HCT116 (cell line): ENCODE data around the gene RCAN2. TPM values are rescaled to one million over a fixed set of nuclear protein-coding genes. Genes with fewer than 3 reads are reported as not detected.

ENCODE experiments used
- ATAC-seq: fragments of 200-7000 bp; cut with Tn5 transposase; 2 replicates; pipeline ENCODE4 v1.9.1; 2020; ENCODE audit warnings: mild to moderate bottlenecking, moderate library complexity
- BruUV-seq: library from RNA; stranded (reverse); fragments of 400-500 nt; replicated peaks from 2 replicates; lab custom pipeline; 2021; lab: Mats Ljungman, UMichigan
- CTCF ChIA-PET: fragments of 300-600 bp; sonication (Branson Sonifier 250); formaldehyde crosslinking; loops from one replicate; lab custom pipeline; 2021; ENCODE audit warnings: antibody characterized with exemption; lab: Charles Lee
- POLR2A ChIA-PET: fragments of 300-600, 350-600 bp; sonication (Branson Sonifier 250); formaldehyde crosslinking; loops from one replicate; lab custom pipeline; 2021; ENCODE audit warnings: antibody characterized with exemption; lab: Charles Lee
- RAD21 ChIA-PET, 2 experiments: fragments of 300-600 bp; sonication (Branson Sonifier 250); formaldehyde crosslinking; loops; one replicate each; lab custom pipeline; 2023; ENCODE audit warnings: low total read pairs in 2 of 2; ENCODE audit not compliant: uncharacterized antibody in 2 of 2, unreplicated experiment in 2 of 2, low non-redundant PET in 1 of 2; lab: Charles Lee
- DNase-seq: peaks from one replicate; pipeline ENCODE4 v3.0.0-alpha.2; 2010; ENCODE audit warnings: low read depth, low spot score
- H2AFZ ChIP-seq: fragments of 200-600 bp; shearing (Covaris generic), sonication (generic); 2 replicates; pipeline ENCODE4 v1.6.1; 2017; ENCODE audit warnings: low read depth, mixed run types, mixed read lengths, antibody characterized with exemption, low read length; ENCODE audit not compliant: poor library complexity, severe bottlenecking
- H3K27ac ChIP-seq: 2 replicates; pipeline ENCODE4 v1.5.1; 2012; ENCODE audit warnings: low read depth, low read length
- H3K27me3 ChIP-seq: fragments of 200-600 bp; sonication (generic); 2 replicates; pipeline ENCODE4 v1.6.1; 2016; ENCODE audit warnings: mixed run types, low read length, mixed read lengths; ENCODE audit not compliant: insufficient read depth
- H3K36me3 ChIP-seq, 2 experiments: fragments of 200-500 bp in 1 of 2; fragments of 200-600 bp in 1 of 2; sonication (Bioruptor generic) in 1 of 2; sonication (generic) in 1 of 2; 2 replicates each; pipeline versions ENCODE4 v1.5.1 to v1.6.1; 2014 to 2016; ENCODE audit warnings: low read length in 2 of 2, inconsistent platforms in 1 of 2, mixed read lengths in 1 of 2, mixed run types in 1 of 2; ENCODE audit not compliant: insufficient read depth in 2 of 2, control insufficient read depth in 1 of 2
- H3K4me1 ChIP-seq, 2 experiments: fragments of 200-600 bp in 1 of 2; sonication (generic) in 1 of 2; 2 replicates each; pipeline versions ENCODE4 v1.5.1 to v1.6.1; 2012 to 2017; ENCODE audit warnings: low read length in 2 of 2, inconsistent platforms in 1 of 2, mild to moderate bottlenecking in 1 of 2, mixed read lengths in 1 of 2, mixed run types in 1 of 2, moderate library complexity in 1 of 2; ENCODE audit not compliant: insufficient read depth in 2 of 2, control insufficient read depth in 1 of 2
- H3K4me2 ChIP-seq: fragments of 200-600 bp; sonication (generic); 2 replicates; pipeline ENCODE4 v1.6.1; 2017; ENCODE audit warnings: mixed run types, low read length, mixed read lengths
- H3K4me3 ChIP-seq, 2 experiments: fragments of 200-600 bp in 1 of 2; sonication (generic) in 1 of 2; replicated peaks in 1 of 2; 2 replicates each; pipeline ENCODE4 v1.5.1; 2011 to 2016; ENCODE audit warnings: low read length in 2 of 2, control low read depth in 1 of 2, low read depth in 1 of 2, mild to moderate bottlenecking in 1 of 2, mixed read lengths in 1 of 2, mixed run types in 1 of 2
- H3K79me2 ChIP-seq: fragments of 200-600 bp; sonication (generic); 2 replicates; pipeline ENCODE4 v1.6.1; 2017; ENCODE audit warnings: mild to moderate bottlenecking, mixed run types, low read length, moderate library complexity, mixed read lengths; ENCODE audit not compliant: insufficient read depth
- H3K9ac ChIP-seq: fragments of 200-600 bp; sonication (generic); 2 replicates; pipeline ENCODE4 v1.6.1; 2016; ENCODE audit warnings: low read length, mixed read lengths
- H3K9me2 ChIP-seq: fragments of 200-600 bp; sonication (generic), shearing (Covaris generic); 2 replicates; pipeline ENCODE4 v1.6.1; 2017; ENCODE audit warnings: mixed run types, mild to moderate bottlenecking, moderate library complexity; ENCODE audit not compliant: insufficient read depth
- H3K9me3 ChIP-seq, 2 experiments: fragments of 200-500 bp in 1 of 2; fragments of 200-600 bp in 1 of 2; sonication (Bioruptor generic) in 1 of 2; sonication (generic) in 1 of 2; 2 replicates each; pipeline ENCODE4 v1.6.1; 2014 to 2017; ENCODE audit warnings: low read length in 2 of 2, mixed read lengths in 2 of 2, inconsistent platforms in 1 of 2, low read depth in 1 of 2, mild to moderate bottlenecking in 1 of 2, mixed run types in 1 of 2, moderate library complexity in 1 of 2; ENCODE audit not compliant: control insufficient read depth in 1 of 2, insufficient read depth in 1 of 2
- H4K20me1 ChIP-seq: fragments of 200-600 bp; sonication (generic), shearing (Covaris generic); 2 replicates; pipeline ENCODE4 v1.6.1; 2017; ENCODE audit warnings: mixed run types, mild to moderate bottlenecking, moderate library complexity; ENCODE audit not compliant: insufficient read depth
- CBX3 ChIP-seq: IDR thresholded peaks from 2 replicates; pipeline ENCODE4 v1.6.1; 2012; ENCODE audit warnings: low read depth
- CEBPB ChIP-seq: IDR thresholded peaks from 2 replicates; pipeline ENCODE4 v1.6.1; 2012; ENCODE audit warnings: low read depth
- CTCF ChIP-seq, 3 experiments: fragments of 200-600 bp in 1 of 3; sonication (generic) in 1 of 3; IDR thresholded peaks in 2 of 3; conservative IDR thresholded peaks in 1 of 3; 2 replicates each; pipeline ENCODE4 v1.5.1; 2012 to 2017; ENCODE audit warnings: low read depth in 2 of 3, low read length in 2 of 3, antibody characterized with exemption in 1 of 3, borderline replicate concordance in 1 of 3, control low read depth in 1 of 3, mild to moderate bottlenecking in 1 of 3, mixed read lengths in 1 of 3, mixed run types in 1 of 3, moderate library complexity in 1 of 3; ENCODE audit not compliant: insufficient read depth in 1 of 3
- JUND ChIP-seq: IDR thresholded peaks from 2 replicates; pipeline ENCODE4 v1.6.1; 2012
- MAX ChIP-seq: IDR thresholded peaks from 2 replicates; pipeline ENCODE4 v1.6.1; 2012
- RAD21 ChIP-seq: IDR thresholded peaks from 2 replicates; pipeline ENCODE4 v1.6.1; 2012; ENCODE audit warnings: low read depth, mild to moderate bottlenecking
- SIN3A ChIP-seq: IDR thresholded peaks from 2 replicates; pipeline ENCODE4 v1.6.1; 2012; ENCODE audit warnings: low read depth
- TCF7L2 ChIP-seq: IDR thresholded peaks from 2 replicates; pipeline ENCODE4 v1.7.0; 2011; ENCODE audit warnings: borderline replicate concordance, inconsistent platforms; ENCODE audit not compliant: insufficient read depth, insufficient read length; ENCODE audit errors: extremely low read depth
- ZFX ChIP-seq: fragments of 450-650 bp; IDR thresholded peaks from 2 replicates; pipeline ENCODE4 v1.6.1; 2017
- intact Hi-C: fragments of 100-400 bp; cut with micrococcal nuclease; formaldehyde crosslinking; loops from 2 replicates; pipeline ENCODE4 v1.10.0; 2022
- total RNA-seq: library from RNA; stranded (reverse); gene quantifications from one replicate; pipeline ENCODE4 v1.2.1, GENCODE V29; 2021; ENCODE audit not compliant: unreplicated experiment

Gene RCAN2
- total RNA-seq, 1 experiment from 2014 or later, result 0.57 TPM

DNA sequence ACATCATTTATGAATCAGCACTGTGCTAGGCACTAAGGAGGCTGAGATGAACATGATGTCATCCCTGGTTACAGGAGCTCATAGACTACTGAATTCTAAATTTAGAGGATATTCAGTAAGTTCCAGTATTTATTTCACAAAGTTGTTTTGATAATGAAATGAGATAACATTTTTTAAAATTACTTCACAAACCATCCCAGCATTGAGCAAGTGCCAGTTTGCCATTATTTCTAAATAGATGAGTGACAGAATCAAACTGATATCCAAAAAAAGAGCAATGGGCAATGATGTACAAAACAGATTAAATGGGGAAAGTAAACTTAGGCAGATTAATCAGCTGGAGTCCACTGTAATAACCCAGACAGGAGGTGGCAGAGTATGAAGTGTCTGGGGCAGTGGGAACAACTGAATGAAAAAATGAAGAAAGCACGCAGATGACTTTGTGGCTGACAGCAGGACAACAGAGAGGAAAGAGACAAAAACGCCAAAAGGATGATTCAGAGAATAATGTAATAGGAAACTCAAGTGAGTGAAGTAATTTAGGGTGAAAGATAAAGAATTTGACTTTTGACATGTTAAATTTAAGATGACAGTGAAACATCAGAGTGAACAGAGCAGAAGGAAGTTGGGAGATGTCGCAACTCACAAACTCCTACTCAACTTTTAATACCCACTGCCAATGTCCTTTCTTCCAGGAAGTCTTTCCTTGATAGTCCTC is 70.2 kb downstream of the RCAN2 start:
- Histone ChIP-seq H2AFZ (no peak overlapping the region), H3K9me3 (no peaks in the 10 kb centered on the region), H3K4me2 (no peak overlapping the region), H3K79me2 (no peaks in the 10 kb centered on the region), H3K4me3 (no peak overlapping the region), H3K36me3 (no peaks in the 10 kb centered on the region), H3K9me2 (no peaks in the 10 kb centered on the region), H4K20me1 (no peaks in the 10 kb centered on the region), H3K27ac (no peak overlapping the region), H3K9ac (no peak overlapping the region), H3K4me1 (no peaks in the 10 kb centered on the region), H3K27me3 (no peaks in the 10 kb centered on the region)
- intact Hi-C loops, result no loop called here
- DNase-seq, result no peak
- RAD21 ChIA-PET, result no interaction called here
- CTCF ChIA-PET, result interaction anchor here (0.7 to 1.9 kb wide), 5 partner anchors 70 to 428 kb away, joined by 3 to 6 read pairs (median 4); partner anchors contain the start of gene RCAN2
- TF ChIP-seq MAX (no peak), RAD21 (0 out of 2 replicates have a peak, but pooled peaks have one; percentile 14)
- no TSS peak for BruUV-seq
- no peak for ATAC-seq
- POLR2A ChIA-PET, result no interaction called here

DNA sequence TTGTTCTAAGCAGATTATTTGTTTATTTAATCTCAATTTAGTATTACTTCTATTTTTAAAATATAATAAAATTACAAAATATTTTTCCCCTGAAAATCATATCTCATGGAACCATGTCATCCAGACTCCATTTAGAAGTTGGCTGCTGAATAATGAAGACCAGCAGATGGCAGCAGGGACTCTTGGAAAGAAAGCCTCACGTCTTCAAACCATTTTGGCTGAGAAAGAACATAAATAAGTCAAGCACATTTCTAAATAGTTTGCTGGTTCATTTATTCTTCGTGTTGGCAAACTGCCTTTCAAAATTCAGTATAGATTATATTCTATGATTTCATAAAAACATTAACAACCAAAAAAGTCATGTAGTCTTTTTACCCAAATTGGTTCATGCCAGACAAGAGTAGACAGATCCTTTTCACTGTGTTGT is 71.7 kb downstream of the RCAN2 start:
- ChIA-PET POLR2A (no interaction called here), CTCF (interaction anchor here (0.9 to 1.9 kb wide), 4 partner anchors 72 to 330 kb away, joined by 4 to 6 read pairs (median 5); partner anchors contain the start of gene RCAN2)
- ATAC-seq, result peak; percentile 63; the same call in 1 of the 2 replicates

More for the DNA sequence above, 71.7 kb downstream of the RCAN2 start:
- intact Hi-C loops, result loop anchor here (1.0 to 5.0 kb wide), 5 partner anchors 207 to 628 kb away; no protein-coding TSS in a partner anchor
- no peak overlapping the region for H3K4me3 ChIP-seq
- no peak overlapping the region for H3K9ac ChIP-seq
- H4K20me1 ChIP-seq, result no peaks in the 10 kb centered on the region
- no peaks in the 10 kb centered on the region for H3K27me3 ChIP-seq
- BruUV-seq, result no TSS peak
- H3K9me3 ChIP-seq, result no peaks in the 10 kb centered on the region
- RAD21 ChIA-PET, result interaction anchor here in 1 of 2 experiments (0.7 kb wide), 1 partner anchor 191 kb away, joined by 3 read pairs; no protein-coding TSS in a partner anchor
- H3K9me2 ChIP-seq, result no peaks in the 10 kb centered on the region
- peak; percentile 60 for DNase-seq
- no peaks in the 10 kb centered on the region for H3K36me3 ChIP-seq
- no peaks in the 10 kb centered on the region for H3K4me1 ChIP-seq
- H3K4me2 ChIP-seq, result no peak overlapping the region
- H3K79me2 ChIP-seq, result no peaks in the 10 kb centered on the region
- H2AFZ ChIP-seq, result peak overlapping the region; percentile 75
- no peak for TF ChIP-seq TCF7L2
- TF ChIP-seq SIN3A, result no peak
- no peak for TF ChIP-seq CBX3
- peak; percentile 91 for TF ChIP-seq RAD21
- TF ChIP-seq JUND, result no peak
- TF ChIP-seq MAX, result 0 out of 2 replicates have a peak, but pooled peaks have one; percentile 21
- TF ChIP-seq CTCF (IDR thresholded peaks at IDR 0.05 in 2 of 3, conservative IDR thresholded peaks at IDR 0.05 in 1 of 3; ENCODE audit: borderline replicate concordance in 1 of 3, insufficient read depth in 1 of 3, low read depth in 2 of 3, low read length in 2 of 3), result peak; percentile 67 to 88 (median 73)
- TF ChIP-seq CEBPB, result no peak
- TF ChIP-seq ZFX, result no peak
- H3K27ac ChIP-seq, result no peak overlapping the region
